Fibroblast of pulmonary artery (primary cell): ENCODE data around the gene NRG2.

Experiments used
- DNase-seq: peaks from one replicate; pipeline ENCODE4 v3.0.0-alpha.2; 2010; ENCODE audit warnings: low read depth
- H3K4me3 ChIP-seq: replicated peaks from 2 replicates; pipeline ENCODE4 v1.5.1; 2011; ENCODE audit warnings: low read depth, mild to moderate bottlenecking, control low read depth, low read length, moderate library complexity
- TF ChIP-seq, protein P1 (sequence below): IDR thresholded peaks from 2 replicates; pipeline ENCODE4 v1.5.1; 2011; ENCODE audit warnings: mild to moderate bottlenecking, control low read depth, low read length, inconsistent platforms; ENCODE audit errors: missing control alignments

The NRG2 gene

DNA sequence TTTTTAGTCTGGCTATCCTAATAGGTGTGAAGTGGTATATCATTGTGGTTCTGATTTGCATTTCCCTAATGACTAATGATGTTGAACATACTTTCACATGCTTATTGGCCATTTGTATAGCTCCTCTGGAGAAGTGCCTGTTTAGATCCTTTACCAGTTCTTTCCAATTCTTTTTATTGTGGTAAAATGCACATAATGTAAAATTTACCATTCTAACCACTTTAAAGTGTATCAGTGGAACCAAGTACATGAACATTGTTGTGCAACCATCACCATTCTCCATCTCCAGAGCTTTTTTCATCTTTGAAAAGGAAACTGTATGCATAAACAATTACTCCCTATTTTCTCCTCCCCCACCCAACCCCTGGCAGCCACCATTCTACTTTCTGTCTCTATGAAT lies 95.4 kb downstream of the NRG2 start:
- DNase-seq: no peak
- no peak overlapping the region for H3K4me3 ChIP-seq
- TF ChIP-seq, protein P1, sequence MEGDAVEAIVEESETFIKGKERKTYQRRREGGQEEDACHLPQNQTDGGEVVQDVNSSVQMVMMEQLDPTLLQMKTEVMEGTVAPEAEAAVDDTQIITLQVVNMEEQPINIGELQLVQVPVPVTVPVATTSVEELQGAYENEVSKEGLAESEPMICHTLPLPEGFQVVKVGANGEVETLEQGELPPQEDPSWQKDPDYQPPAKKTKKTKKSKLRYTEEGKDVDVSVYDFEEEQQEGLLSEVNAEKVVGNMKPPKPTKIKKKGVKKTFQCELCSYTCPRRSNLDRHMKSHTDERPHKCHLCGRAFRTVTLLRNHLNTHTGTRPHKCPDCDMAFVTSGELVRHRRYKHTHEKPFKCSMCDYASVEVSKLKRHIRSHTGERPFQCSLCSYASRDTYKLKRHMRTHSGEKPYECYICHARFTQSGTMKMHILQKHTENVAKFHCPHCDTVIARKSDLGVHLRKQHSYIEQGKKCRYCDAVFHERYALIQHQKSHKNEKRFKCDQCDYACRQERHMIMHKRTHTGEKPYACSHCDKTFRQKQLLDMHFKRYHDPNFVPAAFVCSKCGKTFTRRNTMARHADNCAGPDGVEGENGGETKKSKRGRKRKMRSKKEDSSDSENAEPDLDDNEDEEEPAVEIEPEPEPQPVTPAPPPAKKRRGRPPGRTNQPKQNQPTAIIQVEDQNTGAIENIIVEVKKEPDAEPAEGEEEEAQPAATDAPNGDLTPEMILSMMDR: no peak

DNA sequence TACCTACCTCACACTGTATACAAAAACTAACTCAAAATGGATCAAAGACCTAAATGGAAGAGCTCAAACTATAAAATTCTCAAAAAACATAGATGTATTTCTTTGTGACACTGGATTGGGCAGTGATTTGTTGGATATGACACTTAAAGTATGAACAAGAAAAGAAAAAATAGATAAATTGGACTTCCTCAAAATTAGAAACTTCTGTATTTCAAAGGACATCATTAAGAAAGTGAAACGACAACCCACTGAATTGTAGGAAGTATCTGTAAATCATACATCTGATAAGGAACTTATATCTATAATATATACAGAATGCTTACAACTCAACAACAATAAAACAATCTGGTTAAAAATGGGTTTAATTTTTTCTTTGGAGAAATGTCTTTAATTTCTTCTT lies 96.7 kb downstream of the NRG2 start:
- DNase-seq: no peak
- TF ChIP-seq, protein P1: no peak

DNA sequence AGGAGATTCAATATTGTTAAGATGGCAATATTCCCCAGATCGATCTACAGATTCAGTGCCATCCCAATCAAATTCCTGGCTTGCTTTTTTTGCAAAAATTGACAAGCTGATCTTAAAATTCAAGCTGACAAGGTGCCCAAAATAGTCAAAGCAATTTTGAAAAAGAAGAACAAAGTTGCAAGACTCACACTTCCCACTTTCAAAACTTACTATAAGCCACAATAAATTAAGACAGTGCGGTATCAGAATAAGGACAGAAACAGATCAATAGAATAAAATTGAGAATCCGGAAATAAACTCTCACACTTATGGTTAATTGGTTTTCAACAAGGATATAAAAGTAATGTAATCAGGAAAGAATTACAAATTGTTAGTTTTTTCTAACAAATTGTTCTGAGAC lies 97.1 kb downstream of the NRG2 start:
- TF ChIP-seq, protein P1: no peak
- DNase-seq: no peak
- H3K4me3 ChIP-seq: no peak overlapping the region

More for the DNA sequence above, 96.7 kb downstream of the NRG2 start:
- H3K4me3 ChIP-seq: no peak overlapping the region

DNA sequence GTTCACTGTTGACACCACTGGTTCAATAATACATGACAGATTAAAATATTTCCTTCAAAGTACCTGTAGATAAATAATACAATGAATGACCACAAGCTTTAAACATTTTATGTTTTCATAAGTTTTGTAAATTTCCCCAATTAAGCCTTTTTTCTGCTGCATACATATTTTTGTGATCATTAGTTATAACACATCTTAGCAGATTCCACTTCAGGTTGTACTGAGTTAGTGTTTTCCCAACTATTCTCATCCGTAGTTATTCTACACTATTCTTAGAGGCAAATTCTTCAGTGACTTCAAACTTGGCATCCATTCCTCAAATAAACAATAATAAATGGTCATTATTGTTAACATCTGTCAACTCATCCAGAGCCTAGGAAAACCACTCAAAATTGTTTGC lies 100.9 kb downstream of the NRG2 start:
- no peak overlapping the region for H3K4me3 ChIP-seq
- TF ChIP-seq, protein P1: no peak
- DNase-seq: no peak

DNA sequence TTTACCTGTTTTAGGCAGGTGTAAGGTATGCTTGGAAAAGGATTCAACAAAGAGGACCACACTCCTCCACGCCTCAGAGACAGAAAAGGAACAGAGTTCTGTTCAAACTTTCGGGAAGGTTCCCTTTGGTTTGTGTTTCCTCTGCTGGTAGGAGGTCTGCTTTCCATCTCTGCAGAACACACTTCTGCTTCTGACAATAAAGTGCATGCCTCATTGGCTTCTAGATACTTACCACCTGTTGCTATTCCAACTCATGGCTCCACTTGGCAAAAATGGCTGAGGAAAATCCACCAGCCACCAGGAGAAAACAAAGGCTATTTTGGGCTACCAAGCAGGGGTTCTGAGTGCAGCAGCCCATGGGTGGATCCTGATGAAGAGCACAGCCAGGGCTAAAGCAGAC lies 112.7 kb downstream of the NRG2 start:
- DNase-seq: no peak
- H3K4me3 ChIP-seq: no peak overlapping the region
- TF ChIP-seq, protein P1: no peak

DNA sequence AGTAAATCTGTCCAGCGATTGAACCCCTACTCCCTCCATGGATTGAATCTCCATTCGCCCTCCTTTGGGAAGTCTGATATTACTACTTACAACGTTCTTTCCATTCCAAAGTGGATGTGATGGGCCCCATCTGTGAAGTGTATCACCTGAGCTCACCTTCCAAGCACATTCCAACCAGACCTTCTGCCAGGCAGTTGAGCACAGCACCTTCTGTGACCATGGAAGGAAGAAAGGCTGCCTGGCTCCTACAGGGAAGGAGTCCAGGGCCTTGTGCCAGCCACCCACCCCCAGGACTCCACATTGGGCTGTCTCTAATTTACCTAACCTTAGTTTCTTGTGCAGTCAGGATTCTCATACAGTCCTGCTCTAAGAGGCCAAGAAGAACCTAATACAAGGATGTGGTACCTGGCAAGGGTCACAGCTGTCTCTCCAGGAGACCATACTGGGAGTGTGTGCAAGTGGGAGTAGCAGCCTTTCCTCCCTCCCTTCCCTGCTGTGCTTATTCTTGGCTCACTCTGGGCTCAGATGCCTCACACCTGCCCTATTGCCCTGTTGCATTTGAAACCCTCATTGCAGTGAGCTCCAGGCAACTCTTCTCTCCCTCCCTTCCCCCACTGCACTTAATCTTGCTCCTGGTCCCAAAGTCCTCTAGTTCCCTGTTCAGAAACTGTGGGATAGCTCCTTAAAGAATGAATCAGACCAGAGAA lies 116.1 kb downstream of the NRG2 start:
- TF ChIP-seq, protein P1: no peak
- no peak overlapping the region for H3K4me3 ChIP-seq
- no peak for DNase-seq
